Measurements from ENCODE around the gene FXYD2.
A peak's percentile ranks its signal among the peaks of the same experiment; 100 is the strongest.

The FXYD2 gene

GRCh38 chr11:117795638-117796455, 28.7 kb downstream of the FXYD2 start:
- TF ChIP-seq GATA3 (IDR thresholded peaks at IDR 0.05; ENCODE audit: low read depth, low read length) = no peak
- peak; percentile 51; the same call in 1 of the 2 replicates for TF ChIP-seq GATA2 (IDR thresholded peaks at IDR 0.05; ENCODE audit: low read depth, low read length)

- TF ChIP-seq GATA2 (IDR thresholded peaks at IDR 0.05; ENCODE audit: low read depth, low read length) = no peak
These were observed 29.5 kb downstream of the FXYD2 start for GRCh38 chr11:117794772-117795629.

- TF ChIP-seq GATA3 (IDR thresholded peaks at IDR 0.05; ENCODE audit: low read depth, low read length) (no peak), GATA2 (IDR thresholded peaks at IDR 0.05; ENCODE audit: low read depth, low read length) (no peak)
These were observed 30.4 kb downstream of the FXYD2 start for GRCh38 chr11:117794135-117794534.

GRCh38 chr11:117793583-117793982, 31.0 kb downstream of the FXYD2 start:
- TF ChIP-seq GATA3 (IDR thresholded peaks at IDR 0.05; ENCODE audit: low read depth, low read length) = no peak
- TF ChIP-seq GATA2 (IDR thresholded peaks at IDR 0.05; ENCODE audit: low read depth, low read length) = no peak

DNA sequence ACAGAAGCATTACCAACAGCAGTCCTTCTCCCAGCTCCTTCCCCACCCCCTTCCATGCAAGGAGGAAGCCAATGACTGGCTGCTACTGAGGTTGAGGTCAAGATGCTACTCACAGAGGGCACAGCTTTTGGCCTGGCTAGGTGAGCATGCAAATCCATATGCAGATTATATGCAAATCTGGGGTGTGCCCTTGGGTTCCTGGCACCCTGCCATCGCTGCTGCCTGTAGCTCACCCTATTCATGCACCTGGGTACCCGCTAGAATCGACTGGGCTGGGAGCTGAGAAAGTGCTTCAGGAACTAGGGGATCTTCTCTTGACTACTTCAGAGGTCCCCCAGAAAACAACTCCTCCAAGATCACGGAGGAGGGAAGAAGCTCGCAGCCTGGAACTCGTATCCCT, 31.6 kb downstream of the FXYD2 start:
- TF ChIP-seq GATA2 (IDR thresholded peaks at IDR 0.05; ENCODE audit: low read depth, low read length) (no peak), GATA3 (IDR thresholded peaks at IDR 0.05; ENCODE audit: low read depth, low read length) (no peak)

DNA sequence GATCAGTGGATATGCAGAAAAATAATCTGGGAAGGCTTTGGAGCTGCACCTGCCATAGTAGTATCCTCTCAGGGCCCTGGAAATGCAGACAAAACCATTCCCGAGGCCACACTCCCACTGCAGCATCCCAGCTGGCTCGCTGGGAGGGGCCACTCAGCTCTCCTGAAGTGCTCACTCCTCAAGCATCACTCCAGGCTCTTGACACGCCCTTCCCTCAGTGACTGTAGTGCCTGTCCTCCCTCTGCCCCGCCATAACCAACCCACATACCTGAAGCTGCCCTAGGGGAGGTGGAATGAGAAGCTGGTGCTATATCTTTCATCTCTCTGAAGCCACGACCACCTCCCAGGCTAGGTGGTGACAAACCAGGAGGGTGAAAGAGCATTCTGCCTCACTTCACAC, 32.3 kb downstream of the FXYD2 start:
- no peak for TF ChIP-seq GATA3 (IDR thresholded peaks at IDR 0.05; ENCODE audit: low read depth, low read length)
- TF ChIP-seq GATA2 (IDR thresholded peaks at IDR 0.05; ENCODE audit: low read depth, low read length) = no peak

- TF ChIP-seq GATA2 (IDR thresholded peaks at IDR 0.05; ENCODE audit: low read depth, low read length) (no peak), GATA3 (IDR thresholded peaks at IDR 0.05; ENCODE audit: low read depth, low read length) (no peak)
These were observed 34.3 kb downstream of the FXYD2 start for GRCh38 chr11:117790279-117790678.

GRCh38 chr11:117789241-117789640, 35.3 kb downstream of the FXYD2 start:
- TF ChIP-seq GATA3 (IDR thresholded peaks at IDR 0.05; ENCODE audit: low read depth, low read length) (no peak), GATA2 (IDR thresholded peaks at IDR 0.05; ENCODE audit: low read depth, low read length) (no peak)

DNA sequence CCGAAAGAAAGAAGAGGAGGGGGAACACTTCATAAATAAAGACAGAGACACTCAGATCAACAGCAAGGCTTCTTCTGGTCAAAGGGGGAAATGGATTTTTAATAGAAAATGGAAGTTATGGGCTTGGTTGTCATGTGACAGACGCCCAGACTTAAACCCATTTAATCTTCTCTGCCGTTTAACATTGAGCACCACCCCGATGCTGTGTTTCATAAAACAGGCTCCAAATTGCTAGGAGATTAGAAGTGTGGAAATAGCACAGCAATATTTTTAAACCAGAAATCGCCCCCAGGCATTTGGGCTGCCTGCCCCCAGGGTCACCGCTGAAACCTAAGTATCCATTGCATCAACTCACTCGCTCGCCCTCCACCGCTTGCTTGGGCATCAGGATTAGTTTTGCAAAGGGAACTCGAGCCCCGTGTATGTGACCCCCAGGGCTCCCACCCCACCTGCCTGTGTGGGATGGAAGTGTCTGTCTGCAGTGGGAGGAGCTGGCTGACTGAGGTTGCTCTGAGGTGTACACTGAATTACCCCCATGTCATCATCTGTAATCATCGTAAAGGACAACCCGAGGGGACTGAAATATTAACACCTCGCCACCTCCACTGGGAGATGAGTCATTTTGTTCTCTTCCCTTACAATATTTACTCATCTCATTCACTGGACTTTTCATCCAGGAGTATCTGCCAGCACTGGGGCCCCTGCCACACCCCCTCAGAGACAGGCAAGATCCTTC, 38.2 kb downstream of the FXYD2 start:
- TF ChIP-seq GATA2 (IDR thresholded peaks at IDR 0.05; ENCODE audit: low read depth, low read length) (no peak), GATA3 (IDR thresholded peaks at IDR 0.05; ENCODE audit: low read depth, low read length) (no peak)

- no peak for TF ChIP-seq GATA3 (IDR thresholded peaks at IDR 0.05; ENCODE audit: low read depth, low read length)
- no peak for TF ChIP-seq GATA2 (IDR thresholded peaks at IDR 0.05; ENCODE audit: low read depth, low read length)
These were observed 42.4 kb downstream of the FXYD2 start for GRCh38 chr11:117782101-117782500.

DNA sequence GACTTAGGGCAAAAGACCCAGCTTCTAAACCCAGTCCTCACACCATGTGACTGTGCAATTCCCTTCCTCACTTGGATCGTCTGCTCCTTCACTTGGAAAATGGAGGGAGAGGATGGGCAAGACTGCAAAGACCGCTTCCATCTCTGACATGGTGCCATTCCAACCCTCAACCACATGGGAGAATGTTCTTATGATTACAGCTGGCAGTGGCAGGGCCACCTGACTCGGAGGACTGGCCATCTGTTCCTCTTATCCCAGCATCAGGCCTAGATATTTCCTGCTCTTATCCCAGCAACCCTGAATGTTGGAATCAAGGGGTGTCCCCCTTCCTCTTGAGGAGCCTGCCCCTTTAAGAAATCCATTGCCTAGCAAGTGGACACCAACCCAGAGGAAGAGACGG, 42.9 kb downstream of the FXYD2 start:
- peak; percentile 76 for TF ChIP-seq GATA2 (IDR thresholded peaks at IDR 0.05; ENCODE audit: low read depth, low read length)
- TF ChIP-seq GATA3 (IDR thresholded peaks at IDR 0.05; ENCODE audit: low read depth, low read length) = no peak

DNA sequence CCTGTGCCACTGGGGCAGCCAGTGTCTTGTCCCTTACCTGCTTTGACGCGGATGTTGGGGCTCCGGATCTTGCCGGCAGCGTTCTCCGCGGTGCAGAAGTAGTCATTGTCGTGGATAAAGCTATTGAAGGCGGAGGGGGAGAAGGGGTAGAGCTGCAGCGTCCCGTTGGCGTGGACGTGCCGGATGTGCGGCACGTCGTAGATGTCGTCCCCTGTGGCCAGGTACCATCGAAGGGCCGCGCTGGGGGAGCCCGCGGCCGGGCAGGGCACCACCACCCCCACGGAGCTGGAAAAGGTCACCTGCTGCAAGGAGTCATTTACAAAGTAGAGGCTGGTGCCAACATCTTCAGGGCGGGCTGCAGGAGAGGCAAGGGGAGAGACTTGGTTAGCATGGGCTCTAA, 44.1 kb downstream of the FXYD2 start:
- TF ChIP-seq GATA3 (IDR thresholded peaks at IDR 0.05; ENCODE audit: low read depth, low read length) (no peak), GATA2 (IDR thresholded peaks at IDR 0.05; ENCODE audit: low read depth, low read length) (no peak)

GRCh38 chr11:117774553-117774952, 50.0 kb downstream of the FXYD2 start:
- TF ChIP-seq GATA2 (IDR thresholded peaks at IDR 0.05; ENCODE audit: low read depth, low read length) (no peak), GATA3 (IDR thresholded peaks at IDR 0.05; ENCODE audit: low read depth, low read length) (no peak)

- TF ChIP-seq GATA3 (IDR thresholded peaks at IDR 0.05; ENCODE audit: low read depth, low read length) (peak; percentile 94), GATA2 (IDR thresholded peaks at IDR 0.05; ENCODE audit: low read depth, low read length) (peak; percentile 96)
These were observed 52.2 kb downstream of the FXYD2 start for GRCh38 chr11:117772360-117772759.

Measured in SH-SY5Y (cell line).